GM19397 (cell line): ENCODE data around the gene PLCH2.

ENCODE experiments used
- ATAC-seq: cut with Tn5 transposase; IDR thresholded peaks from one replicate; pipeline ENCODE4 v1.9.1; 2021; ENCODE audit warnings: mild to moderate bottlenecking, moderate library complexity; ENCODE audit not compliant: unreplicated experiment

The PLCH2 gene

DNA sequence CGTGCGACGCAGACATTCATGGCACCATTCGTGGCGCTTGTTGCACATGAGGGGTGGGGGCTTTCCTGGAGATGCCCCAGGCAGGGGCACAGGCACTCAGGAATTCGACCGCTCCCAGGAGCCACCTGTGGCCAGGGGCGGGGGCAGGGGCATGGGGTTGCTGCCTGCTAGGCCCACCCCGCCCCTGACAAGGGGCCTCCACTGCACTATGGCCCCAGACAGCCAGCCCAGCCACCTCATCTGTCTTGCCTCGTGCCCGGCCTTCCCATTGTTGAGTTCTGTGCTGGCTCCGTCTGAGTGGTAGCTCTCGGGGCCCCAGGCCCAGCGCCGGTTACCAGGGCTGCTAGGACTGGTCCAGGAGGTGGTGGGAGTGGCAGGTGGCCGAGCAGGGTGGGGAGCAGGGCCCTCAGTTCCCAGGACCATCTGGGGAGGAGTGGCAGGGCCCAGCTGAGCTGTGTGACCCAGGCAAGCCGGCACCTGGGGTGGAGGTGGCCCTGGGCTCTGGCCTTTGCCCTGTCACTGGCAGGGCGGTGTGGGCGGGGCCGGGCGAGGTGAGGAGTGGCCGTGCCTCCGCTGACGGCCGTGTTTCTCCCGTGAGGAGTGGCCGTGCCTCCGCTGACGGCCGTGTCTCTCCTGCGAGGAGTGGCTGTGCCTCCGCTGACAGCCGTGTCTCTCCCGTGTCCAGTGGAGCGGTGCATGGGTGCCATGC, 1.9 kb downstream of the PLCH2 start:
- no peak for ATAC-seq

DNA sequence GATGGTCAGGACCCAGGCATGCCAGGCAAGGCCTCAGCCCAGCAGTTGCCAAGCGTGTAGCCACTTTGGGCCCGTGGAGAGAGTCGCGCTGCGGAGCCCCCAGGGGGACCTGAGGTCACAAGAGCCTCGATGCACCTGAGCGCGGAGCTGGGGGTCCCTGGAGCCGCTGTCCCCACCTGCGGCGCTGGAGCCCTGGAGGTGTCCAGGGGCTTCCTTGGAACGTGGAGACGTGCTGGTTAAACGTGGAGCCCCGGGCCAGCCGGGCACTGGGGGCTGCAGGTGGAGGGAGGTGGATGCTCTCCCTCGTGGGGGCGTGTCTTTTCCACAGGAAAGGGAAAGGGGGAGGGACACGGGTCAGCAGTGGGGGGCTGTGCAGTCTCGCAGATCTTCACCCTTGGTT, 3.1 kb downstream of the PLCH2 start:
- no peak for ATAC-seq

DNA sequence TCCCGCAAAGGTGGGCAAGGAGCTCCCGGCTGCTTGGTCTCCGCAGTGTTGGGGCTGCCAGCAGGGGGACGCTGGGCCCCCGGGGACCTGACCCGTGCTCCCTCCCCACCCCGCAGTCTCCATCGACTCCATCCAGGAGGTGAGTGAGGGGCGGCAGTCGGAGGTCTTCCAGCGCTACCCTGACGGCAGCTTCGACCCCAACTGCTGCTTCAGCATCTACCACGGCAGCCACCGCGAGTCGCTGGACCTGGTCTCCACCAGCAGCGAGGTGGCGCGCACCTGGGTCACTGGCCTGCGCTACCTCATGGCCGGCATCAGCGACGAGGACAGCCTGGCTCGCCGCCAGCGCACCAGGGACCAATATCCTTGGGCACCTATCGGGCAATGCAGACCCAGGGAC, 3.5 kb downstream of the PLCH2 start:
- no peak for ATAC-seq

DNA sequence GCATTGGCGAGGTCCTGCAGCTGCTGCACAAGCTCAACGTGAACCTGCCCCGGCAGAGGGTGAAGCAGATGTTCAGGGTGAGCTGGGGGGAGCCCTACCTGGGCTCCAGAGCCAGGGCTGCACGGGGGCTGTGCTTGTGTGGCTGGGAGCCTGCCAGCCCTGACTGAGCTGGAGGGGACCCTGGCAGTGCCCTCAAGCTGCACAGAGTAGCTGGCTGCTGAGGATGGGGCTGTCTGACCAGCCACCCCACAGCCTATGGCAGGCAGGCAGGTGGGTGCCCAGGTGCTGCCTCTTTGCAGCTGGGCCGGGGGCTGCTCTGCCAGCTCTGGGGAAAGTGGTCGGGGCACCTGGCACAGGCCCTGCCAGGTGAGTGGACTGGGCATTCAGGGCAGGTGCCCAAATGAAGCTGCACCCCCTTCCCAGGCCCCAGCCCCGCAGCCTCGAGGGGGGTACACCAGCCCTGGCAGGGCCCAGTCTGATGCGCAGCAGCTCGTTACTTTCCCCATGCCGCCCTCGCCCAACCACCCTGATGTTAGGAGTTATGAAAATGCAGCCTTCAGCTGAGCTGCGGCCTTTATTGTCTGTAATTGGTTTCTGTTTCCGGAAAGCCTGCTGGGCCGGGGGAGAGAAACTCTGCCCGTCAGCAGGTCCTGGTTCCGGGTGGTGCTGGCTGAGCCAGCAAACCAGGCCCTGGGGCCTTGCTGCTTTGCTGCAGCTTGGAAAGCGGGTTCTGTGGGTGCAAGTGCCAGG, 4.3 kb downstream of the PLCH2 start:
- ATAC-seq, result no peak

DNA sequence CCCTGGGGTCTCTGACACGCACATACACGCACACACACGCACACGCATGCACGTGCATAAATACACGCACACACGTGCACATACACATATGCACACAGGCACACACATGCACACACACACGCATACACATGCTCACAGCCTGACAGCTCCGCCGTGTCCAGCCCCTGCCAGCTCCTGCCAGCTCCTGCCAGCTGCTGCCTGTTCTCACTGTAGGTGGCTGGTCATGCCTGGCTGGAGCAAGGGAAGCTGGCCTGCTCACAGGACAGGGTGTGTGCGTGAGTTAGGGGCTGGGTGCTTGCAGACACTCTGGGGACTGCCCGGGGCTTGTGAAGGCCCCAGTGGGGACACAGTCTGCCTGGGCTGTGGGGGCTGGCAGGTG, 4.9 kb downstream of the PLCH2 start:
- no peak for ATAC-seq

DNA sequence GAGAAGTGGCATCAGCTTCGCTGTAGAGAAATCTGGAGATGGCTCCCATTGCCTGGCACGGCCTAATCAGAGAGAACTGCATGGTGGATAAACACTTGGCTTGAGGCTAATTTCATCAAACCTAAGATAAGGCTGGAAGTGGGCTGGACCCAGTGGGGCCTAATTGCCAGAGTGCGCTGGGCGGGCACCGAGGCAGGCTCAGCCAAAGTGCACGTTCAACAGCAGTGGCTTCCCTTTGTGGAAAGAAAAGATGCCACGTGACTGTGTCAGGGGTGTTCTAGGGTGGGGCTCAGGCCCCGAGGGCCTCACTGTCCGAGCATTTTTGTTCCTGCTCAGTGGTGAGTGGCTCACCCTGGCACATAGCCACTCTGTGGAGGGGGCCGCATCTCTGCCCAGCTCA, 5.8 kb downstream of the PLCH2 start:
- ATAC-seq, result no peak

DNA sequence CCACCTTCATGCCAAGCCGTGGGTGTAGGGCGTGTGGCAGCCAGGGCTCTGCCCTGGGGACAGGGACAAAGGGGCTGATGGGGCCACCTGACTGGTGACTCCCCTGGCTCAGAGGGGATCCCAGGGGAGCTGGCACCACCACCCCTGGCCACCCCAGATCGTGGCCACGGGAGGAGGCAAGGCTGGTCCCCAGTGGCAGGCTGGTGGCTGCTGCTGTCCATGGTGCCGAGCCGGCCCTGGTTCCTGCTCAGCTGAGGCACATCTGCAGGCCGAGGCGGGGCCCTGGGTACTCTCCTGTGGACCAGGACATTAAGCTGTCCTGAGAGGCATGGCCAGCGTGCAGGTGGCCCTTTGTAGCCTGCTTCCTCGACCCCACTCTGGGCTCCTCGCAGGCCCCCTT, 6.5 kb downstream of the PLCH2 start:
- ATAC-seq, result no peak

DNA sequence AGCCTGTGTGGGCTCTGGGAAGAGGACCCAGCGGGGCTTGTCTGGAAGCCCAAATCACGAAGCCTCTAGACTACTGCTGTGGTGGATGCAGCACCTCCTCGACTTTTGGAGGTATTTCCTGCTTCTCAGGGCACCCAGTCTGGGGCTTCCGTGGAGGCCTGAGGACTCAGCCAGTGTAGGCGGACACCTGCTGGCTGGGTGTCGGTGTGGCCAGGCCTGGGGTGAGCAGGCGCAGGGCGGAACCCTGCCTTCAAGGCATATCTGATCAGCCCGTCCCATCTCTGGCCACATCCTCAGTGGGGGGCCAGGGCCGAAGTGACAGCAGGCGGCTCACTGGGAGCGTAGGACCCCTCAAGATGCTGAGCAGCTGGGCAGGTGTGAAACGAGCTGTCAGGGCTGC, 6.9 kb downstream of the PLCH2 start:
- no peak for ATAC-seq

DNA sequence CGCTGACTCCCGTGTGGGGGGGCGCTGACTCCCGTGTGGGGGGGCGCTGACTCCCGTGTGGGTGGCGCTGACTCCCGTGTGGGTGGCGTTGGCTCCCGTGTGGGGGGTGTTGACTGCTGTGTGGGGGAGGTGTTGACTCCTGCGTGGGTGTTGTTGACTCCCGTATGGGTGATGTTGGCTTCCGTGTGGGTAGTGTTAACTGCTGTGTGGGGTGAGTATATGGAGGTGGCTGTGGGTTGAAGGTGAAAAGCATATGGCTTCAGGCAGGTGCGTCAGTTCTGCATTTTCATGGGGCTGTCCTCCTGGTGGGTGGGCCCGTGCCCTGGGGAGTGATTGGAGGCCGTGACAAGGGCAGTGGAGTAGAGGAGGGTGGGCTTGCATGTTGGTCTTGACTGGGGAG, 7.9 kb downstream of the PLCH2 start:
- ATAC-seq, result no peak

DNA sequence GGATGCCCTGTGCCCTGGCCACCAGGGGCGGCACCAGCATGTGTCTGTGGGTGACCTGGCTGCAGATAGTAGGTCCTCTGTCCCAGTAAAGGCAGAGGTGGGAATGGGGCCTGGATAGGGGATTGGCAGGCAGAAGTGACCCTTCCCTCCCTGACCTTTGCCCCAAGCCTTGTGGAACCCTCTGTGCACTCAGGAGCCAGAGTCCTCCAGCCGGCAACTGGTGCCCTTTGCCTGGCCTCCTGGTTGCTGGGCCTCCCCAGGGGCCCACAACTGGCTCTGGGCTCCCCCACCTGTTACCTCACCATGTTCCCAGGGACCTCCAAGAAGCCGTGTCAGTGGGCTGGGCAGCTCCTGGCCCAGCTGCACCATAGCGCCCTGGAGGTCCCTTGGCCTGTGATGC, 10.0 kb downstream of the PLCH2 start:
- ATAC-seq, result no peak

DNA sequence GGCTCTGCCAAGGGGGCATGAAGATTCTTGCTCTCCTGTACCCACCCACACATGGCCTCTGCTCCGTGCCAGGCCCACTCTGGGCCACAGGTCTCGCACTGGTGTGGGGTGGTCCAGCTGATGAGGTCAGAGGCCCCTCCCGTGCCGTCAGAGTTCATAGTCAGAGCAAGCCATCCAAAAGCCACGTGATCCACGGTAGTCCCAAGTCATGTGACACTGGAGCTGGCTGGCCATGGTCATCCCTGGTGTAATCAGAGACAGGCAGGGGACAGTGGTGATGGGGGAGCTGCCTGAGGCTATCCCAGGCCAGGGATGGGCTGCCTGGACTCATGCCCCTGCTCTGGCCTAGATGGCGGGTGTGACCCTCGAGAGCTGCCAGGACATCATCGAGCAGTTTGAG, 10.5 kb downstream of the PLCH2 start:
- no peak for ATAC-seq

DNA sequence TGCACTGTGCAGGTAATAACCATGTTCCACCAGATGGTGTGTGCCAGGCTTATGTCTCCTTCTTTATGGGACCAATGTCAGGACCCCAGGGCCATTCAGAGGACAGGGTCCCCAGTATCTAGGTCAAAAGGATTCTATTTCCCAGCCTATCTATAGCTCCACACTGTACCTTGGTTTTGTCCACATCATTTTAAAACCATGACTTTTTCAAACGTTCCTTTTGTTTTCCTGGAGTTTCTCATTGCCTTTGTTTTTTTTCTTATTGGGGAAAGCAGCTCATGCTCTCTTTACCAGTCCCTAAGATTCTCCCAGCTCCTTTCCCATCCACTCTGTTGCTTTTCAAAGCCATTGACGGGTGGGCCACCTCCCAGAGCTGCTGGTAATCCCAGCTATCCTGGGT, 12.6 kb downstream of the PLCH2 start:
- no peak for ATAC-seq

DNA sequence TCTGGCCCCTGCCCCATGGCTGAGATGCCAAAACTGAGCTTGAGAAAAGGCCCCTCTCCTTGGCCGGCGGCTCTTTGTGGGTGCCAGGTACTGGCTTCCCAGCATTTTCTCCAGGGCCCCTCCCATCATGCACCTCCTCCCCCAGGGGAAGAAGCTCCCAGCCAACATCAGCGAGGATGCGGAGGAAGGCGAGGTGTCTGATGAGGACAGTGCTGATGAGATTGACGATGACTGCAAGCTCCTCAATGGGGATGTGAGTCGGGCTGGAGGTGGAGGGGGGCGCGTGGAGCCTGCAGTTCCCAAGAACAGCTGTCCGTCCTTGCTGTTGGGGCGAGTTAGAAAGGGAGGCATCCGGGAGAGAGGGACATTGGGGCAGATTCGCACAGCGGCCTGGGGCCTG, 13.5 kb downstream of the PLCH2 start:
- no peak for ATAC-seq

DNA sequence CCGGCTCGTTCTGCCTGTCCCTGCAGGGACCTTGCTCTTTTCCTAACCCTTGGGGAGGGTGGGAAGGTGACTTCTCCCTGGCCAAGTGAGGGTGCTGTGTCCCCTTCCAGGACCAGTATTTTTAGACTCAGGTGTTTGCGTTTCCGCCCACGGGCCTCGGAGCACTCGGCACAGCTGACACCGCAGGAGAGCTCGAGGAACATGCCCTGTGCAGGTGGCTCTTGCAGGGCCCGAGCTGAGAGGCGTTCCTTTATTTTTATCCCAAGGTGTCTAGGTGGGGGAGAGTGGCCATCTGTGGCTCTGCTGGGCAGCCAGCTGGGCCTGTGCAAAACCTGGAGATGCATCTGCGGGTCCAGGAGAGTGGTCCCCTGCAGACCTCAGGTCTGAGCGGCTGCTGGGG, 16.0 kb downstream of the PLCH2 start:
- ATAC-seq, result no peak

DNA sequence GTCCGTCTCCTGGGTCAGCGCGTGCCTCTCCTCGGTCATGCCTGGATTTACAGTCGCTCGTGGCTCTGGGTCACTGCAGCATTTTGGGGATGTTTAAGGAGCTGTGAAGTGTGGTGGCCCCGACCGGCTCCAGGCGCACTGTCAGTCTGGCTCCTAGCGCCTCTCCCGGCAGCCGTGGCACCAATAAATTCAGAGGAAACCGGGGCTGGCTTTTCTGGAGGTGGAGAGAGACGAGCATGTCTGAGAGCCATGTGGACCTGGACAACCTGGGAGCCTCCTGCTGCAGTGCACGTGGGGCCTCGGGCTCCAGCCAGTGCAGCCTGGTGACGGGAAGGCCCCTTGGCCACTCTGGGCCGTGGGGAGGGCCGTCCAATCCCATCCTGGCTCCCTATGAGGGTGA, 17.1 kb downstream of the PLCH2 start:
- no peak for ATAC-seq

DNA sequence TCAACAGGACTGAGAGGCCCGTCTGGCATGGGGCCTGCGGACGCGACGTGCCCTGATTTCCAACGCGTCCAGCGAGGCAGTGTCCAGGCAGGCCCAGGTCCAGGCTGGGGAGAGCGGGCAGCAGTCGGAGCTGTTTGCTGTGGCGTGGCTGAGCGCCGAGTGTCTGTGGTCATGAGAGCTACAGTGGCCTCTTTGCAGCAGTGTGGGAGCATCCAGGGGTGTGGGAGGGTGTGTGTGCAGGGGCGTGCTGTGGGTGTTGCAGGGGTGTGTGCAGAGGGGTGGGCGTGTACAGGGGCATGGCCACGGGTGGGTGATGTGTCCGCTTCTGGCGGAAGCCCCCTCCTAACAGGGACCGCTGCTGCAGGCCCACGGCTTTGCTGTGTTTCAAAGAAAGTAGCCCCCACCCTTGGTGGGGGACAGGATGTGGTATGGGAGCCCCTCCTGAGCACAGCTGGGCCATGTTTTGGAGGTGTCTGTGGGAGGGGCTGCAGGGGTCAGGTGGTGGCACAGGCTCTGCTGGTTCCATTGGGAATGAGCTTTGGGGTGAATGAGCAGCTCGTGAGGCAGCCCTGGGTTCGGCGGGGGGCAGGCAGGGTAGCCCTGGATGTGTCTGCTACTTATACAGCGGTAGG, 17.7 kb downstream of the PLCH2 start:
- no peak for ATAC-seq

DNA sequence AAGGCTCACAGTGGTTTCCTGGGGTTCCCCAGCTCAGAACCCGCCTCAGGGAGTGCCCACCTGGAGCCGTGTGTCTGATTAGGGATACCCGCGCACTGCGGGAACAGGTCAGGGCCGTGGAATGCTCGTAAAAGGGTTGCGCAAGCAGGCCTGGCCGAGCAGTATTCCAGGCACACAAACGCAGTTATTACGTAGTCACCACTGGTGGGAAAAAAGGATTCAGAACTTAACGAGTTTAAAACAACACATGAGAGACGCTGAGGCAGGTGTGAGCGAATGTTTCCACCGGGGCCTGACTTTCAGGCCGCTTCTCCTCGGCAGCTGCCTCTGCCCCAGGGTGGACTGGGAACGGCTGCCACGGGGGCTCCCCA, 18.2 kb downstream of the PLCH2 start:
- no peak for ATAC-seq

DNA sequence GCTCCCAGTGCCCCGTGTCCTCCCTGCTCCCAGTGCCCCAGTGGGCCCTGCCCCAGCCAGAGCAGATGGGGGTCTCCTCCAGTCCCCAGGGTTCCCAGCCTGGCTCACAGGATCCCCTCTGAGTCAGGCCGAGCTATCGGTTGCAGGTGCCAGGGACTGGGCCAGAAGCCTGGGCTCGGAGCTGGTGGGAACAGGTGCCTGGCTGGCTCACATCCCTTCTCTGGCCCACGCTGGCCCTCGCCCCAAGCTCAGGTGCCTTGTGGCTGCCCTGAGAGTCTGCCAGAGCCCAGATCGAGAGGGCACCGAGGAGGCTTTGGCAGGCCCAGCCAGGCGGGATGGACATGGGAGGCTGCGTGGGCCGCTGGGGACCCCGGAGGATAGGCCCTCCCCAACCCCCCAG, 18.9 kb downstream of the PLCH2 start:
- ATAC-seq, result no peak

DNA sequence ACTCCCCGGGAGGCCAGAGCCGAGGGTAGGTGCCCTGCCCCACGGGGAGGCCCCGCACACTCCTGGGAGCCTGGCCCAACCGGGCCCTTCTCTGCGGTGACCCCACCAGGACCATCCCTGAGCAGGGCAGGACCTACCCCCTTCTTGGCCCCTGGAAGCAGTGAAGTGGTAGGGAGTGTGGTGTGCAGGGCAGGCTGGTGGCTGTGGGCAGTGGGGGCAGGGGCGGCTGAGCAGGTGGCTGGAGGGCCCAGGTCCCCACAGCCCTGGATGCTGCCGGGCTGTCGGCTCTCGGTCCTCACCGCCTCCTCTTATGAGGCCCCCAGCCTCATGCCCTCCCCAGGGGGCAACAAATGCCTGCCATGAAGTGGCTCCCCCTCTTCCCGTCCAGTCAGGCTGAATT, 19.5 kb downstream of the PLCH2 start:
- no peak for ATAC-seq

DNA sequence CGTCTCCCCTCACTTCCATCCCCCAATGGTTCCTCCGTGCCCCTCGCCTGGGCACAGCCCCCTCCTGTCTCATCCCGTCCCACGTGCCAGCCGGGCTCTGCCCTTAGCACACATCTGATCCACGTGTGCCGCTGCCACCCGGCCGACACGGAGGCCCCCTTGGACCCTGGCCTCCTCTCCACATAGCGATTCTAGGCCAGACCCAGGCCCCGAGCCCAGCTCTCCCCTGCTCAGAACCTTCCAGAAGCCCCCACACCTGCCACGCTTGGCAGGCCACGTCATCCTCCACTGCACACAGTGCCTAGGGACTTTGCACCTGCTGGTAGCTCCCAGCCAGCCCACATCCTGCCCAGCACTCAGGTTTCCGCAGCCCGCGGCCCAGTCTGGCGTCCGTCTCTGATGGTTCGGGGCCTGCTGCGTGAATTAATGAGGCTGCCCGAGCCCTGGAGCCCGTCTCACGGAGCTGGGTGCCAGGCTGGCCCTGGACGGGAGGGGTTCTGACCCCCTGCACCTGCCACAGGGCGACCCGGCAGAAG, 20.1 kb downstream of the PLCH2 start:
- no peak for ATAC-seq

DNA sequence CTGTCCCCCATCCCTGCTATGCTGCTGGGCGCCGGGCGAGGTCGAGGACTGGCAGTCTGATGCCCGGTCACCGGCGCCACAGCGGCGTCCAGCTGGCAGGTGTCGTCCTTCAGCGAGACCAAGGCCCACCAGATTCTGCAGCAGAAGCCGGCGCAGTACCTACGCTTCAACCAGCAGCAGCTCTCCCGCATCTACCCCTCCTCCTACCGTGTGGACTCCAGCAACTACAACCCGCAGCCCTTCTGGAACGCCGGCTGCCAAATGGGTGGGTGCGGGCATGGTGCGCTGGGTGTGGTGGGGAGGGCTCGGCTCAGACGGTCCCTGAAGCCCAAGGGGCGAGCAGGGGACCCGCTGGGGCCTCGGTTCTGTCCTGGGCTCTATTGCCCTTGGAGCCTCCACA, 20.7 kb downstream of the PLCH2 start:
- no peak for ATAC-seq

DNA sequence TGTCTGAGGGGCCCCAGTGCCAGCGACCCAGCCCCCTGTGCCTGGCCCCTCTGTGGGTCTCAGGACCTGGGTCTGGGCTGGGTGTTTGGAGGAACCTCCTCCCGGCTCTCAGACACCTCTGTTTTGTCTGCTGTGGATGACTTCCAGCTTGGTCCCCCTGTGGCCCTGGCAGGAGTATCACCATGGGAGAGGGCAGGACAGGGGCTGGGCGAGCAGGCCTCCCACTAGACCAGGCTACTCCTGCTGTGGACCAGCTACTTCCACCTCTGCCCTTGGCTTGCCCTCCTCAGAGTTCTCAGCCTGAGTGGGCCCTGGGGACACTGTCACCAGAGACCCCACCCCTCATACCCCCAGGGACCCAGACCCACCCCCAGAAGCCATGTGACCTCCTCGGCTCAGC, 21.8 kb downstream of the PLCH2 start:
- ATAC-seq, result no peak
